Kidney glomerular epithelial cell (primary cell): ENCODE data around the gene CBLN1.

Experiments
- DNase-seq: peaks from one replicate; lab custom pipeline; 2025; lab: John Stamatoyannopoulos, UW

Gene CBLN1

DNA sequence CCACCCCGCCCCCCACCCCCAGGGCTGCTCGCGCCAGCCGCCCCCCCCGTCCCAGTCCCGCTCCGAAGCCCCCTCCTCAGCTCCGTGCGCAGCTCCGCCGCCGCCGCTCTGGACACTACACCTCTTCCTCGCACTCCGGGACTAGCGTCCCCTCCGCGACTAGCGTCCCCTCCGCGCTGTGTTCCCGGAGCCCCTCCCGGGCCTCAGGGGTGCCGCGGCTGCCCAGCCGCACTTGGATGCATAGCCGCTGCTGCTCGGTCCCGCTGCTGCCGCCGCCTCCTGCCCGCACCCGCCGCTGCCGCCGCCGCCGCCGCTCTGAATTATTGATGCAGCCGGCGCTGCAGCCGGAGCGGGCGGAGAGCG lies at the start of gene CBLN1:
Gene CBLN1 (minus strand): TSS at position 359 of the 363 bp plus-strand sequence. CDS start 373 bp downstream, outside the sequence.
- DNase-seq, result no peak

- no peak for DNase-seq
These were observed 49.0 kb upstream of the CBLN1 start for GRCh38 chr16:49330562-49331201.

GRCh38 chr16:49328325-49328724 lies 46.7 kb upstream of the CBLN1 start:
- DNase-seq, result no peak

DNA sequence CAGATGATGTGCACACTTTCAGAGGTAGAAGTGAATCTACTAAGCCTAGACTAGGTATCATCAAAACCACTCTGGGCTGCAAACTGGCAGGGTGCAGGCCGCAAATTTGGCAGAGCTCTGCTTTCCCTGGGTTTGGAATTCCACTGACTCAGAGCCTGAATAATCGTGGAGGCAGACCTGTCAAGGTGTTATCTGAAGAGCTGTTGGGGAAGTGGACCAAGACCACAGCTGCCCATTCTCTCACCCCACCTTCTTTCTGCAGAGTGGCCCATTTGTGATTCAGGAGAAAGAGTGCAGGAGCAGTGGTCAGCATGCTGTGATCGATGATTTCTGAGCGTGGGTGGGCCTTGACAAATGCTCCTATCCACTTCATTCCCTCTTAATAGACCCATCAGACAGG lies 45.8 kb upstream of the CBLN1 start:
- DNase-seq, result no peak

DNA sequence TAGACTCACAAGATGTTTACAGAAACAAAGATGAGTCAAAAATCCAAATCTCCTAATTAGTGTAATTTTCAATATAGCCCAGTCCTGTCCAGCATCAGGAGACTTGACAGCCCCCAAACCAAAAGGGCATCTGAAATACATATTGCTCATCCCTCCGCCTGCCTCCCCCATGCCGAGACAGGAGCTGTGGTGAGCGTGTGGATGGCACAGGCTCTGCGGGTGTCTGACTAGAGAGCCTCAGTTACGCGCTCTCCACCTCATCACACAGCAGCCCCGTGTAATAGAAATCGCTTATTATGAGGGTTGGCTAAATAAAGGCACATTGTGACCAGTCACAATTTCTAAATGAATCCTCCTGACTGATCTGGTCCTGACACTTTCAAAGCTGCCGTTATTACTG lies 43.1 kb upstream of the CBLN1 start:
- no peak for DNase-seq

- no peak for DNase-seq
These were observed 34.0 kb upstream of the CBLN1 start for GRCh38 chr16:49315602-49316001.

DNA sequence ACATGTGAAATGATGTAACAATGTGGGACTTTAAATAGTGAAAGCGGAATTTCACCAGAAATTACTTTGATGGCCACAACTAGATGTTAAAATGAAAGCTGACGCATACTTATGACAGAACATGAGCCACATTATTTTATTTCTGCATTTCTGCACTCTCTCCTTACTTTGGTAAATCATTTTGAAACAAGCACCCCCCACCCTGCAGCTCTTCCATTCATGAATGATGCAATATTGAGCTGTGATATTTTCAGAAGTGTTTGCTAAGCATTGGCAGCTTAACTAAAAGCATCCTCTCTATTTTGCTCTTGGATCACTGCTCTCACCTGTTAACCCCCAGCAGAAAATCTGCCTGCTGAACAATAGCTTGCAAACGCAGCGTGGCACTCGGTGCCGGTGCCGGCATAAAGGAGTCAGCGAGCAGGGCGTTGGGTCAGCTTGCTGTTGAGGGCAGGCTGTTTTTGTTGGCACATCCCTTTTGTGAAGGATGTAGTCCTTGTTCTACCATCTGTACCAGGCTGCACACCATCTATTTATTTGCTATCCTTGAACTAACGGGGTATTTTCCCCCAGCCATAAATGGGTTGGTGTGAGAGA lies 30.8 kb upstream of the CBLN1 start:
- DNase-seq, result no peak

DNA sequence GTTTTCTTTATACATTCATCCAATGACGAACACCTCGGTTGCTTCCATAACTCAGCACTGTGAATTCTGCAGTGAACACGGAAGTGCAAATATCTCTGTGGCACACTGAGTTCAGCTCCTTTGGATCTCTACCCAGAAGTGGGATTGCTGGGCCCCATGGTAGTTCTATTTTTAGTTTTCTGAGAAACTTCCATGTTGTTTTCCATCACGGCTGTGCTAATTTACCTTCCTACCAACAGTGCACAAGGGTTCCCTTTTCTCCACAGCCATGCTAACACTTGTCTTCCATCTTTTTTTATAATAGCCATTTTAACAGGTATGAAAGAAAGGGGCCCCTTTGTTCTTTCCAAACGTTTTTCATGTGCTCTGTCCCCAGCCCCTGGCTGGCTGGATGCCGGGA lies 30.2 kb upstream of the CBLN1 start:
- DNase-seq, result no peak

DNA sequence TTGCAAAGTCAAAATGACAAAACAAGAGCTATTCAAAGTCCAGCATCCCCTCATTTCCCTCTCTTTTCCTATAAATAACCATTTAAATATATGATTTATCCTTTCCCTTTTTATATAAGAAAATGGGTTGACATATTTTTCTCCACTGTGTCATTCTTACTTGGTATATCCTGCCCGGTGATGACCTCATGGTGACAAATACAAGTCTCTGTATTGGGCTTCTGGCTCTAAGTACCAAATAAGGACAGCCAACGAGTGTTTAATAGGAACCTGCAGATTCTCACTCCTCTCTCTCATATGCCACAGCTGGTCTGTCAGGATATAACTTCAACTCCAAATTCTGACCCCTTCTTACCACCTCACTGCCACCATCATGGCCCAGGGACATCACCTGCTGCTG lies 25.5 kb upstream of the CBLN1 start:
- no peak for DNase-seq

DNA sequence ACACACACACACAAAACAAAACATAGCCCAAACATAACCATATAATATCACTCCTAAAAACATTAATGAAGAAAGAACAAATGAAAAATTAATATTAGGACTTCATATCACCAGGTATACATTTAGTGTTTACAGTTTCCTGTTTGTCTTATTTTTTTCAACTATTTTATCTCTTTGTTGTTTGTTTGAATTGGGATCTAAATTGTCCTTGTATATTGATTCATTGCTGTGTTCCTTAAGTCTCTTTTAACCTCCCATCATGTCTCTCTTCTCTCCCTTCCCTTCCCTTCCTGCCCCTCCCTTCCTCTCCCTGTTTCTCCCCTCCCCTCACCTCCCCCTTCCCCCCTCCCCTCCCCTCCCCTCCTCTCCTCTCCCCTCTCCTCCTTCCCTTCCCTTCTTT lies 23.8 kb upstream of the CBLN1 start:
- DNase-seq, result no peak

DNA sequence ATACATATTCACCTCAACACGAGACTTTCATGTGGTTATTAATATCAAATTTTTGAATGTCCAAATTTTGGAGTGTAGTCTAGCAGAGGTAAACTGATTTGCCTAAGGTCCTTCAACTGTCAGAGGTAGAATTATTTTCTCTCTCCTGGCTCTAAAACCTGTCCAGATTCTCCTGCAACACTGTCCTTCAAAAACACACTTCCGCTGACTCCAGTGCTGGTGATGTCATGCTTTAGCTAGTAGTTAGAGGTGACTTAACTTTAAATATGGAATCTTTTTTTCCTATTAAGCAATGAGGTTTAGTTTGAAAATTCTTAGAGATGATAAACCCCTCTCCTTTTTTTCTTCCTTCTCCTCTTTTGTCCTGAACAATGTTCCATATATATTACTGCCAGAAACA lies 10.8 kb upstream of the CBLN1 start:
- no peak for DNase-seq

DNA sequence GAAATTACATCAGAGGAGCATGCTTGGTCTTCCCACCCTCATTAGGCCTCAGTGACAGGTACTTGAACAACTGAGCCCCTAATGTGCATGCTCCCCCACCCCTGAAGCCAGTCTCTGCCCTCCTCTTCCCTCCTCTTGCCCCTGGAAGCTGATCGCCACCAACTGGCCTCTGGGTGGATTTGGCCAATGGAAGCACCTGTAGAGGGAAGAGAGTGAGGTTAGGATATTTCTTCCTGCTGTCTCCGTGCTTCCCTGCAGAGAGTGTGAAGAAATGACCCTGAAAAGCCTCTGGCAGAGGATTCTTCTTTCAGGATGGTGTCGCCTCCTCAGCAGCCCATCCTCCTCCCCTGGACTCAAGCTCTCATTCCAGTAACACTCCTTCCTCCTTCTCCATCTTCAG lies 5.9 kb upstream of the CBLN1 start:
- DNase-seq, result no peak

DNA sequence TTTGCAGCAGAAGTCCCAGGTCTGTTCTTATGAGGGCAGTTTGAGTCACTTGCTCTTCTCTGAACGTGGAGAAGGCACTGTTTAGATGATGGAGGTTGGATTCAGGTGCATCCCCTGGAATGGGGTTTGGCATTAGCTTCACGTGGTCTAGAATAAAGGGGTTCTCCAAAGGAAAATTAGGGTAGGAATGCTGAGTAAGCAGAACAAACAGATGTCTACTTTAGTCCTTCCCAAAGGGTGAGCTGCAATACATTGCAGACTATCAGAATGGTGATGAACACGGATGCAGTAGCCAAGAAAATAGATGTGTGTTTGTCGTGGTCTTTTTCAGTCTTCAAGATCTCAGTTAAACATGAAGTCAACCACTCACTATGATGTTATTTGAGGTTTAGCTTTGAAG lies 3.3 kb upstream of the CBLN1 start:
- DNase-seq, result no peak

DNA sequence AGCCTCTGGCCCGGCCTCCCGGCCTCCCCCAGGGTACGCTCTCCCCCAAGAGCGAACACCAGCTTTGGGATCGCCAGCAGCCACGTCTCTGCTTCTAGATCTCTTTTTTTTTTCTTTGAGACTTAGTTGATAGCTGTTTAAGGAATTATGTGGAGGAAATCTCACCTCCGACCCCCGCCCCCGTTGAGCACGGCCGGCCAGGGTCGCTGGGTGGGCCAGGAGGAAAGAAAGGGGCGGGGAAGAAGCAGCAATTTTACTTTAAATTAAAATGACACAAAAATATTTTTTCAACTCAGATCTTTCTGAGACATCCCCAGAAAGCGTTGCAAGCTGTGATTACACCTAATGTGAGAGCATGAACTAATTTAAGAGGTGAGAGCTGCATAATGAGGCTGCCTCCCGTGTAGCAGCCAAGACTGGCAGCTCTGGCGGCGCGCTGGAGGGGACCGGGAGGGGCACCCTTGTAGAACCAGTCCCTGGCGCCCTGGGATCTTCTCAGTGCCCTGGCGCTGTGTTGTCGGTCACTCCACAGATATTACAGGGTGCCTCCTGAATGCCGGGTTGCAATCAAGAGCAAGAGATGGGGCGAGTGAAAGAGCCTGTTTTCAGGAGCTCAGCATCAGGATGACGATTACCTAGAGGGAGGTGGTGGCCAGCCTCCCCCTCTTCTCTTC lies 1.9 kb upstream of the CBLN1 start:
- no peak for DNase-seq

DNA sequence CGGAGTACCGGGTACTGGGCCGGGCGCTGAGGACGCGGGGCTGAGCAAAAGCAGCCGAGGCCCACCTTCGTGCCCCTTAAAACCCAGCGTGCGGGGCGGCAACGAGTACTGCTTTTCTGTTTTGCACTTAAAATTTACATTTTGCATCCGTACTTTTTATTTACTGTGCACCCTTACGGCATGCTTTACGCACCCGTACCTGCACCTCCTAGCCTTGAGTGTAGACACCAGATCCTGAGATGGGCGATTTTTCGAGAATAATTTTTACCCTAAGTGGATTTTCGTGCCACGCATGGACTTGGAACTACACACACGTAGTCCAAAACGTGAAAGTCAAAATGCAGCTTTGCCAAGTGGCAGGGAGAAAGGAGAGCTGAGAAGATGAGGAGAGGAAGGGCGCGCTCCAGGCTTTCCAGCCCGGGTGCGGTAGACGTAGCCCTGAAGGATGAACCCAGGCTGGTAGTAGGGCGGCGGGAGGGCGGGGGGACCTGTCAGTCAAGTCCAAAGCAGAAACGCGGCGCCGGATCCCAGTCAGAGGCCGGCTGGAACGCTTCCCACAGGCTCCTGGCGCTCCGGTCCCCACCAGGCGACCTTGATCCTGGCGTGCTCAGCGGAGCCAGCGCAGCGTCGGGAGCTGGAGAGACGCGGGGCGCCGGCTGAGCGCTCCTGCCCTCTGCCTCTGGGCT lies 1.2 kb upstream of the CBLN1 start:
- no peak for DNase-seq

DNA sequence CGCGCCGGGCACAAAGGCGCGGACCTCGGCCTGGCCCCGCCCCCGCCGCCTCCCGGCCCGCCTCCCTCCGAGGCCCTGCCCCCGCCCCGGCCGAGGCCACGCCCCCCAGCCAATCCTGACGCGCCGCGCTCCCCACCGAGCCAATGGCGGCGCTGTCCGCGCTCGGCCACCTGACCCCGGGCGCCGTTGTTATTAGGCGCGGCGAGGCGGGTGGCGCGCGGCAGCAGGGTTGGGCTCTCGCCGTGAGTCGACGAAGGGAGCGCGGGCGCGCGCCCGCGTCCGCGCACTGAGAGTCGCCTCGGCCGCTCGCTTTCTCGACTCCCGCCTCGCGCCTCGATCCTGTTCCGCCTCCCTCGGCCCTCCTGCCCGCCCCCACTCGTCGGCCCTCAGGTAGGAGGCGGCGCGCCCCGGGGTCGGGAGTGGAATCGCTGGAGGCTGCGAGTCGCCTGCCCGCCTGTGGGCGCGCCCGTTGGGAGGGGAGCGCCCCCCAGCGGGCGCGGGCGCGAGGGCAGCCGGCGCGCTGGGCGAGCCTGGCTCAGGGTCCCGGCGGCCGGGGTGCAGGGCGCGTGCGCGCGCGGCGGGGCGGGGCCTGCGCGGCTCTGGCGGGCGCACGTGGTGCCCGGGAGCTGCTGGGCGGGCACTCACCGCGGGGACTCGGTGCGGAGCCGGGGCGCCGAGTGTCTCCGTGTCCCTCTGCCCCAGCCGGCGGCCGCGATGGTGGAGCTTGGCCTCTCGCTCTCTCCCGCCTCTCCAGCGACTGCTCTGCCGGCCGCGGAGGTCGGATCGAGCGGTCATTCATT lies 405 bp upstream of the CBLN1 start:
- DNase-seq, result peak; percentile 5

DNA sequence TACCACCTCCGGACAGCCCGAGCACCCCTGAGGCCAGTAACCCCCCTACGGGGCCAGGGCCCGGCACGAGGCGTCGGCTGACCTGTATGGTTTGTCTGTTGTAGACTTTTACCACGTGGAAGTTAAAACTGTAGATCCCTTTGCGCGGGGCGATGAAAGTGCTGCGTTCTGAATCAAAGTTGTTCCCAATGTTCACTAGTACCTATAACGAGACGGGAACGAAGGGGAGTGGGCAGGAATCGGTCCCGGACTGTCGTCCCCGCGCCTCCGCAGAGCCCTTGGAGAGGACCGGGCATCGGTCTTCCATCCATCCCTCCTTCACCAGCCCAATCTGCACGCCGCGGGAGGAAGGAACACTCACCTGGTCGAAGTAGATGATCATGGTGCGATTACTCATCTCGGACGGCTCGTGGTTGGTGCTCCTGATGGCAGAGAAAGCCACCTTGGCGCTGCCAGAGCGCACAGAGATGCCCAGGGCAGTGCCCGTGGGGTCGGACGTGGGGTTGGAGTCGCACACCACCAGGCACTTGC lies 732 bp downstream of the CBLN1 start:
- DNase-seq, result no peak

DNA sequence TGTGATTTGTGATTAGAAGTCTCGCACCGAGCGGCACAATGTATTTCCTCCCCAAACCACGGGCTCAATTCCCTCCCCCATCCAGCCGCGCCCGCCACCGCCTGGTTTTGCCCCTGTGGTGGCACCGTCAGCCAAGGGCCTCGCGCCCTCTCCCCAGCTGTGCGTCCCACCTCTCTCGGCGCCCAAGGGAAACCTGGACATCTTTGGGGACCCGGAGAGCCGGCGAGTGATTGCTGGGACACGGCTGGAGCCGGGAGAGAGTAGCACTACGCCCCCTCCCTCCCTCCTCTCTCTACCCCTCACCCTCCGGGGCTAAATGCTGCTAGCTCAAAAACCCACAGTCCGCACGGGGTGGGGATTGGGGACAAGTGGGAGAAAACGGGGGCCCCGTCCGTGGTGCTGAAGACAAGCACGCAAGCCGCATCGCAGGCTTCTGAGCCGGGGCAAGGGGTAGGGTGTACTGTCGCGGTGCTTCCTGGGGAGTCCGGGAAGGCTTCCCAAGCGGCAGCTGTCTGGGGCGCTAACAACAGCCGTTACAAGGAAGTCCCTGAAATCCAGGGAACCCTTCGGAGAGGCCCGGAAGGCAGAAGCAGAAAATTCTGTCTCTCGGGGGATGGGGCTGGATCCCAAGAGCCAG lies 1.4 kb downstream of the CBLN1 start:
- DNase-seq, result no peak

DNA sequence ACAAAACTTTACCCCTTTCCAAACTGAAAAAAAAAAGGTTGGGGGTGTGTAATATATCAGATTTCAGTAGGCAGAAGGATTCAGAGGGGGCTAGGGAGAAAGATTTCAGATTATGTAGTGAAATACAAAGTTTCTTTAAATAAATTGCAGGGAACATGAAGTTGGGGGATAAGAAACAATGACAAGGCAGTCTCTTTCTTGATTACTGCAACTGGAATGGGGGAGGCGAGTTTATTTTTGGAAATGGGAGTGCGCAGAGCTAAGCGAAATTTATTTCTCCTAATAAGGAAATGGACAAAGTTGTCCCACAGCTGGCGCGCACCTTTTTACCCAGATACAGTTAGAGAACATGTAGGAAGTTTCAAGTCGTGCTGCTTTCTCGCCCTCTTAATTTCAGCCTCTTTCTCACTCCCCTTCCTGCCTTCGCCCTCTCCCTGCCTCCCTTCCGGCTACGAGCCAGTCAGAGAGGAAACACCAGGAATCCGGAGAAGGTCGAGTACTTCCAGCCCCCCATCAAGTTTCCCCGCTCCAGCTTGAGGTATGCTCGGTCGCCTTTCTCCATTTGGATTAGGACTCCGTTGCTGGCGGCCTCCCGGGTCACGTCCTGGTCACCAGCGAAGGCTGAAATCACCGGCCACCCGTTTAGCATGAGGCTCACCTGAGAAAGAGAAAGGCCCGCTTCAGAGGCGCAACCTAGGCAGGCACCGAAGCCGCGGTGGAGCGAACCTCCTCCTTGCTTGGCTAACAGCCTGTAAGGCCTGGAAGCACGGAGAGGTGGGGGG lies 2.5 kb downstream of the CBLN1 start:
- DNase-seq, result no peak

DNA sequence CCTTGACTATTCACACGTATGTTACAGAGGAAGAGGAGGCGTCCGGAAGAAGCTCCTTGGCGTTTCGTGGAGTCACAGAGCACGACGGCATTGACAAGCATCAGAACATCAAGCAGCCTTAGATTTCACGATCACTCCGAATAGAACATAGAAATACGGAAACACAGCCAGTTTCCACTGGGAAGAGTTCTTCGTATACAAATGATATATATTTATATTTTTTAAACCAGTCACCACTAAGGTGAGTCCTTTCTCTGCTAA lies 3.1 kb downstream of the CBLN1 start:
- no peak for DNase-seq
